Fibroblast of lung (primary cell): ENCODE measurements around the gene UBE4B. TPM values are rescaled to one million over a fixed set of nuclear protein-coding genes. Genes with fewer than 3 reads are reported as not detected.
"Not testable (repeated sequence)": the region's sequence is repeated elsewhere in the genome, so short reads cannot be mapped to it uniquely, and the experiment has no call there.

Source experiments
- DNase-seq, 2 donors: peaks; one replicate each; pipeline versions ENCODE4 v3.0.0 to v3.0.0-alpha.2; 2010; ENCODE audit warnings: low read depth in 2 of 2
- H2AFZ ChIP-seq: 2 replicates; pipeline ENCODE4 v1.5.1; 2012; ENCODE audit warnings: low read length, control low read depth, inconsistent platforms
- H3K27ac ChIP-seq: 2 replicates; pipeline ENCODE4 v1.5.1; 2011; ENCODE audit warnings: low read length, control low read depth; ENCODE audit not compliant: insufficient read depth
- H3K27me3 ChIP-seq: 2 replicates; pipeline ENCODE4 v1.5.1; 2011; ENCODE audit warnings: mild to moderate bottlenecking, low read length; ENCODE audit not compliant: control insufficient read depth, insufficient read depth
- H3K36me3 ChIP-seq: 2 replicates; pipeline ENCODE4 v1.5.1; 2011; ENCODE audit warnings: low read length; ENCODE audit not compliant: control insufficient read depth, insufficient read depth
- H3K4me1 ChIP-seq: 2 replicates; pipeline ENCODE4 v1.5.1; 2011; ENCODE audit warnings: low read length; ENCODE audit not compliant: control insufficient read depth, insufficient read depth; ENCODE audit errors: extremely low read depth
- H3K4me2 ChIP-seq: 2 replicates; pipeline ENCODE4 v1.5.1; 2011; ENCODE audit warnings: low read length, control low read depth; ENCODE audit not compliant: insufficient read depth; ENCODE audit errors: extremely low read depth
- H3K4me3 ChIP-seq, 4 experiments: fragments of 200-600 bp in 1 of 4; sonication (generic) in 1 of 4; replicated peaks in 1 of 4; 2 replicates each; pipeline ENCODE4 v1.5.1; 2011 to 2016; ENCODE audit warnings: low read length in 4 of 4, low read depth in 3 of 4, mild to moderate bottlenecking in 3 of 4, control low read depth in 2 of 4, inconsistent platforms in 1 of 4, mixed read lengths in 1 of 4; ENCODE audit not compliant: insufficient read depth in 1 of 4; ENCODE audit errors: control extremely low read depth in 1 of 4
- H3K79me2 ChIP-seq: 2 replicates; pipeline ENCODE4 v1.5.1; 2012; ENCODE audit warnings: mild to moderate bottlenecking, low read length, inconsistent platforms; ENCODE audit not compliant: control insufficient read depth, insufficient read depth
- H3K9ac ChIP-seq: 2 replicates; pipeline ENCODE4 v1.5.1; 2011; ENCODE audit warnings: mild to moderate bottlenecking, low read length, control low read depth; ENCODE audit not compliant: insufficient read depth
- H3K9me3 ChIP-seq: 2 replicates; pipeline ENCODE4 v1.5.1; 2012; ENCODE audit warnings: low read depth, low read length; ENCODE audit not compliant: control insufficient read depth, insufficient read depth
- H4K20me1 ChIP-seq: 2 replicates; pipeline ENCODE4 v1.5.1; 2011; ENCODE audit warnings: low read length; ENCODE audit not compliant: control insufficient read depth, insufficient read depth; ENCODE audit errors: extremely low read depth
- EZH2 ChIP-seq: IDR thresholded peaks from 2 replicates; pipeline ENCODE4 v1.5.1; 2012; ENCODE audit warnings: low read length, control low read depth, mild to moderate bottlenecking; ENCODE audit errors: missing control alignments
- polyA plus RNA-seq, 2 donors: library from polyadenylated mRNA; depleted of rRNA in 1 of 2; stranded (reverse) in 1 of 2; unstranded in 1 of 2; fragments of >200 nt; gene quantifications; 2 replicates each; pipeline ENCODE4 v1.2.1, GENCODE V29; 2011 to 2012; ENCODE audit warnings: missing spikeins in 1 of 2
- total RNA-seq: library from RNA; depleted of rRNA; stranded (reverse); fragments of >200 nt; gene quantifications from 2 replicates; pipeline ENCODE4 v1.2.1, GENCODE V29; 2014
- TF ChIP-seq, protein P1 (sequence below), 2 donors: IDR thresholded peaks in 1 of 2; conservative IDR thresholded peaks in 1 of 2; 1 replicate in 1 of 2; 2 replicates in 1 of 2; pipeline ENCODE4 v1.5.1; 2011 to 2012; ENCODE audit warnings: low read length in 2 of 2, control low read depth in 1 of 2, inconsistent platforms in 1 of 2, low read depth in 1 of 2, mild to moderate bottlenecking in 1 of 2

The UBE4B gene
- total and polyA plus RNA-seq, 2 donors (not counting 1 experiment from before 2014, with no cell fraction given), result 21.9 to 30.7 TPM

DNA sequence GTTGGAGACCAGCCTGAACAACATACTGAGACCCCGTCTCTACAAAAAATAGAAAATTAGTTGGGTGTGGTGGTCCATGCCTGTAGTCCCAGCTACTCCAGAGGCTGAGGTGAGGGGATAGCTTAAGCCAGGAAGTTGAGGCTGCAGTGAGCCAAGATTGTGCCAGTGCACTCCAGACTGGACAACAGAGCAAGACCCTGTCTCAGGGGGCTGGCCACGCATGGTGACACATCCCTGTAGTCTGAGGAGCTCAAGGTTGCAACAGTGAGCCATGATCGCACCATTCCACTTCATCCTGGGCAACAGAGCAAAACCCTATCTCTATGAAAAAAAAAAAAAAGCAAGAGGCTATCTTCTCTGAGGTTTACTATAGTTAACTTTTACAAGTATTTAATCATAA is 12.7 kb upstream of the UBE4B start:
- no peak overlapping the region for H3K4me3 ChIP-seq
- DNase-seq, result no peak
- no peaks in the 10 kb centered on the region for H3K27me3 ChIP-seq
- H3K4me1 ChIP-seq, result no peaks in the 10 kb centered on the region
- H3K9me3 ChIP-seq, result no peaks in the 10 kb centered on the region
- H3K9ac ChIP-seq, result no peak overlapping the region
- no peaks in the 10 kb centered on the region for H3K36me3 ChIP-seq
- no peaks in the 10 kb centered on the region for H3K79me2 ChIP-seq
- TF ChIP-seq EZH2, result no peak
- TF ChIP-seq, protein P1, sequence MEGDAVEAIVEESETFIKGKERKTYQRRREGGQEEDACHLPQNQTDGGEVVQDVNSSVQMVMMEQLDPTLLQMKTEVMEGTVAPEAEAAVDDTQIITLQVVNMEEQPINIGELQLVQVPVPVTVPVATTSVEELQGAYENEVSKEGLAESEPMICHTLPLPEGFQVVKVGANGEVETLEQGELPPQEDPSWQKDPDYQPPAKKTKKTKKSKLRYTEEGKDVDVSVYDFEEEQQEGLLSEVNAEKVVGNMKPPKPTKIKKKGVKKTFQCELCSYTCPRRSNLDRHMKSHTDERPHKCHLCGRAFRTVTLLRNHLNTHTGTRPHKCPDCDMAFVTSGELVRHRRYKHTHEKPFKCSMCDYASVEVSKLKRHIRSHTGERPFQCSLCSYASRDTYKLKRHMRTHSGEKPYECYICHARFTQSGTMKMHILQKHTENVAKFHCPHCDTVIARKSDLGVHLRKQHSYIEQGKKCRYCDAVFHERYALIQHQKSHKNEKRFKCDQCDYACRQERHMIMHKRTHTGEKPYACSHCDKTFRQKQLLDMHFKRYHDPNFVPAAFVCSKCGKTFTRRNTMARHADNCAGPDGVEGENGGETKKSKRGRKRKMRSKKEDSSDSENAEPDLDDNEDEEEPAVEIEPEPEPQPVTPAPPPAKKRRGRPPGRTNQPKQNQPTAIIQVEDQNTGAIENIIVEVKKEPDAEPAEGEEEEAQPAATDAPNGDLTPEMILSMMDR (conservative IDR thresholded peaks at IDR 0.05 in 1 of 2, IDR thresholded peaks at IDR 0.05 in 1 of 2; ENCODE audit: low read depth in 1 of 2, low read length in 2 of 2), result no peak
- no peak overlapping the region for H2AFZ ChIP-seq
- H4K20me1 ChIP-seq, result no peaks in the 10 kb centered on the region
- H3K27ac ChIP-seq, result no peak overlapping the region
- no peak overlapping the region for H3K4me2 ChIP-seq

DNA sequence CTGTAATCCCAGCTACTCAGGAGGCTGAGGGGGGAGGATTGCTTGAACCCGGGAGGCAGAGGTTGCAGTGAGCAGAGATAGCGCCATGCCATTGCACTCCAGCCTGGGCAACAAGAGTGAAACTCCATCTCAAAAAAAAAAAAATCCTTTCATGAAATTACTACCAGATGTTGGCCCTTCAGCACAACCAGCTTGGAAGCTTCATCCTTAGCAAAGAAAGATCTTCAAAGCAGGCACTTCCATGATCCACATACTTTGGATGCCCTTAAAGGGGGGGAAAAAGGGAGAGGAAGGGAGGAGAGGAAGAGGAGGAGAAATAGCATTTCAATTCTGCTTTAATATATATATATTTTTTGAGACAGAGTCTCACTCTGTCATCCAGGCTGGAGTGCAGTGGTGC is 12.1 kb upstream of the UBE4B start:
- not testable (repeated sequence) for H2AFZ ChIP-seq

DNA sequence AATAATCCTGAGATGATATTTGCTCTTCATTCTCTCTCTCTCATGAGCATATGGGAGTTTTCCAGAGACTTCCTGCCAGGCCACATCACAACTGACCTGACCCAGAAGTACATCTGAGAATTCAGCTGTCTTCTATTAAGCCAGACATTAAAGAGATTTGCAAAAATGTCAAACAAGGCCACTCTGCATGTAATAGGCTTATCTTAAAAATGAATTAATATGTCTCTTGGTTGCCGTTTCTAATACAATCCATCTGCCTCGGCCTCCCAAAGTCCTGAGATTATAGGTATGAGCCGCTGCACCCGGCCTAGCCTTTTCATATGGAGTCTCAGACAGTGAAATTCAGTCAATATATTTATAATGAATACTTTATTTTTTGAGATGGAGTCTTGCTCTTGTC is 10.8 kb upstream of the UBE4B start:
- H3K9me3 ChIP-seq, H3K4me3 ChIP-seq, H3K4me2 ChIP-seq, H4K20me1 ChIP-seq, H3K27ac ChIP-seq, H3K4me1 ChIP-seq, H2AFZ ChIP-seq, H3K36me3 ChIP-seq, H3K79me2 ChIP-seq, H3K9ac ChIP-seq, H3K27me3 ChIP-seq, DNase-seq: not testable (repeated sequence)

More for the DNA sequence above, 12.1 kb upstream of the UBE4B start:
- not testable (repeated sequence) for H3K9ac ChIP-seq, H3K9me3 ChIP-seq, H3K27me3 ChIP-seq, H3K27ac ChIP-seq, H3K79me2 ChIP-seq, H3K4me2 ChIP-seq, H3K4me1 ChIP-seq, DNase-seq, H3K4me3 ChIP-seq, H4K20me1 ChIP-seq, H3K36me3 ChIP-seq

DNA sequence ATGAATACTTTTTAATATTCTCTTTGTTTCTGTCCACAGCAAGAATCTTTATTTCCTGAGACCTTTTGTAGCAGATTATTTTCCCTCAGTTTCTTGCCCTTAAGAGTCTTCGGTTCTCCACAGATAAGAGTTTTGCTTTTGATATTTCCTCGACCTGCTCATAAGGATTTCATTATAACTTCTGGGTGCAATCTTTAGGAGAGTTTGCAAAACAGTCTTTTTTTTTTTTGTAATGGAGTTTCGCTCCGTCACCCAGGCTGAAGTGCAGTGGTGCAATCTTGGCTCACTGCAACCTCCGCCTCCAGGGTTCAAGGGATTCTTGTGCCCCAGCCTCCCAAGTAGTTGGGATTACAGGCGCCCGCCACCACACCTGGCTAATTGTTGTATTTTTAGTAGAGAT is 10.1 kb upstream of the UBE4B start:
- Histone ChIP-seq H3K4me3 (no peak overlapping the region), H2AFZ (no peak overlapping the region), H3K27me3 (no peaks in the 10 kb centered on the region), H4K20me1 (no peaks in the 10 kb centered on the region), H3K36me3 (no peaks in the 10 kb centered on the region), H3K9me3 (no peaks in the 10 kb centered on the region), H3K9ac (no peak overlapping the region), H3K4me2 (no peak overlapping the region), H3K79me2 (no peaks in the 10 kb centered on the region), H3K4me1 (no peaks in the 10 kb centered on the region), H3K27ac (no peak overlapping the region)
- no peak for DNase-seq
- TF ChIP-seq, protein P1 (conservative IDR thresholded peaks at IDR 0.05 in 1 of 2, IDR thresholded peaks at IDR 0.05 in 1 of 2; ENCODE audit: low read depth in 1 of 2, low read length in 2 of 2), result no peak
- TF ChIP-seq EZH2, result no peak
